SJSA1 (cell line): ENCODE measurements around the gene KNG1. TPM values are rescaled to one million over a fixed set of nuclear protein-coding genes. Genes with fewer than 3 reads are reported as not detected.

Experiments used
- DNase-seq, 2 experiments: peaks; one replicate each; pipeline ENCODE4 v3.0.0-alpha.2; 2015 to 2020; ENCODE audit warnings: low spot score in 2 of 2, low read depth in 1 of 2
- H3K27ac ChIP-seq: fragments of 250-450 bp; sonication (Bioruptor Pico); 2 replicates; pipeline ENCODE4 v1.5.1; 2020; ENCODE audit warnings: mild to moderate bottlenecking, moderate library complexity
- H3K27me3 ChIP-seq: fragments of 250-450 bp; sonication (Bioruptor Pico); replicated peaks from 2 replicates; pipeline ENCODE4 v1.5.1; 2020; ENCODE audit warnings: mild to moderate bottlenecking, moderate library complexity
- H3K36me3 ChIP-seq: fragments of 250-450 bp; sonication (Bioruptor Pico); 2 replicates; pipeline ENCODE4 v1.5.1; 2020; ENCODE audit warnings: mild to moderate bottlenecking
- H3K4me1 ChIP-seq: fragments of 250-450 bp; sonication (Bioruptor Pico); replicated peaks from 2 replicates; pipeline ENCODE4 v1.6.1; 2021; ENCODE audit warnings: mild to moderate bottlenecking
- H3K4me3 ChIP-seq: fragments of 250-450 bp; sonication (Bioruptor Pico); 2 replicates; pipeline ENCODE4 v1.5.1; 2020; ENCODE audit warnings: mild to moderate bottlenecking
- H3K9me3 ChIP-seq: fragments of 250-450 bp; sonication (Bioruptor Pico); replicated peaks from 2 replicates; pipeline ENCODE4 v1.5.1; 2020; ENCODE audit warnings: mild to moderate bottlenecking
- total RNA-seq: library from RNA; depleted of rRNA; stranded (reverse); fragments of >200 nt; shearing (Covaris generic); gene quantifications from 2 replicates; pipeline ENCODE4 v1.2.3, GENCODE V29; 2014

KNG1 gene
- total RNA-seq, 1 experiment from 2014 or later = not detected

DNA sequence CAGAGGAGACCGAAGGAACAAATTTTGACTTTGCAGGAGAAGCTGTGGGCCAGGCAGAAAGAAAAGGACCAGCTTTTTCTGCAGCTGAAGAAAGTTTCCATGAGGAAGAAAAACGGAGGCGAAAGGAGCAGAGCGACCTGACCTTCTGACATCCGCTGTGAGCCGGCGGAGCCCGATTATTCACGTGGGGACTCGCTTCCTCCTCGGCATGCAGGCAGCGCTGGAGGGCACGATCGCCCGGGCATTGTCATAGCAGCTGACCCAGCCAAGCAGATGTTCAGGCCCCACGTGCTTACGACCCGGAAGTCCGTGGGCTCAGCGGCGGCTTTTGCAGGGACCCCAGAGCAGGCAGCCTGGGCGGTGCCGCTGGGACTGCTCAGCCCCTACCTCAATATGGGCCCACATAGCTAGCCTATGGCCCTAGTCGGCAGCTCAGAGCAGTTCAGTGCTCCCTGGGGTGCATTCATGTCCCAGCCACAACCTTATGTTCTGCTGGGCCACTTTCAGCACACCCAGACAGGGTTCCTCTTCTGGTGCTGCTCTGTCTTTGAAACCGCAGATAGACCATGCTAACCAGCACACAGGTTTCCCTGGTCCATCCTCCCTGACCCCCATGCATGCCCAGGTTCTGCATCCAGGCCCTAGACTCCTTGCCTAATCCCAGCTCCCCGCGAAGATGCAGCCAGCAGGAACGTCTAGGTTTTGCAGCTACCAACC is 55.7 kb downstream of the KNG1 start:
- Histone ChIP-seq H3K36me3 (no peaks in the 10 kb centered on the region), H3K4me3 (no peak overlapping the region)
- DNase-seq = no peak

DNA sequence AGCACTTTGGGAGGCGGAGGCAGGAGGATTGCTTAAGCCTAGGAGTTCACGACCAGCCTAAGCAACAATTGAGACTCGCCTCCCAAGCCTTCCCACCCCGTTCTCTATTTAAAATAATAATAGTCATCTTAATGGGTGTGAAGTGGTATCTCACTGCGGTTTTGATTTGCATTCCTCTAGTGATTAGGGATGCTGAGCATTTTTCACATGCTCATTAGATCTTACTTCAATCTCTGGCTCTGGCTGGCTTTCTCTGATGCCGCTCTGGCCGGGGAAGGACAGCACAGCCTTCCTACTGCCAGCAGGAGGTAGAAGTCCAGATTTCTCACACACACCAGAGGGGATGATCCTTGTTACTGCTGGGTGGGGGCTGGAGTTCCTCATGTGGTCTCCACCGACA is 58.8 kb downstream of the KNG1 start:
- no peaks in the 10 kb centered on the region for H3K4me1 ChIP-seq
- H3K27ac ChIP-seq = no peak overlapping the region
- H3K9me3 ChIP-seq = no peaks in the 10 kb centered on the region
- no peak overlapping the region for H3K4me3 ChIP-seq
- H3K27me3 ChIP-seq = no peaks in the 10 kb centered on the region
- H3K36me3 ChIP-seq = no peaks in the 10 kb centered on the region
- no peak for DNase-seq

More for the DNA sequence above, 55.7 kb downstream of the KNG1 start:
- H3K4me1 ChIP-seq = no peaks in the 10 kb centered on the region
- no peaks in the 10 kb centered on the region for H3K9me3 ChIP-seq
- no peaks in the 10 kb centered on the region for H3K27me3 ChIP-seq
- no peak overlapping the region for H3K27ac ChIP-seq

DNA sequence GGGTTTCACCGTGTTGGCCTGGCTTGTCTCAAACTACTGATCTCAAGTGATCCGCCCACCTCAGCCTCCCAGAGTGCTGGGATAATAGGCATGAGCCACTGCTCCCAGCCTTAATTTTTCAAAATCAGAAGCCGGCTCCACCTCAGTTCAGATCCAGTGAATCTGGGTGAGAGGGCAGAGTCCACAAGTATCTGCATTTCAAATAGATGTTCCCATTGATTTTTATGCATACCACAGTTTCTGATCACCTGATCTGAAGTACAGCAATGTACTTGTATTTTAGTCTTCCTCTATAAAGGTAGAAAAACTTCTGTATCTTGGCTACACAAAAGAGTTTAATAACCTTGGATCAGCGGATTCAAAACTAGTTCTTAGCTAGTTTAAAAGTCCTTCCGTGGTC is 62.0 kb downstream of the KNG1 start:
- H3K27me3 ChIP-seq = no peaks in the 10 kb centered on the region
- H3K27ac ChIP-seq = no peak overlapping the region
- H3K9me3 ChIP-seq = no peaks in the 10 kb centered on the region
- H3K4me1 ChIP-seq = no peaks in the 10 kb centered on the region
- H3K4me3 ChIP-seq = no peak overlapping the region
- H3K36me3 ChIP-seq = peaks cover 8% of the 10 kb centered on the region
- DNase-seq = no peak

DNA sequence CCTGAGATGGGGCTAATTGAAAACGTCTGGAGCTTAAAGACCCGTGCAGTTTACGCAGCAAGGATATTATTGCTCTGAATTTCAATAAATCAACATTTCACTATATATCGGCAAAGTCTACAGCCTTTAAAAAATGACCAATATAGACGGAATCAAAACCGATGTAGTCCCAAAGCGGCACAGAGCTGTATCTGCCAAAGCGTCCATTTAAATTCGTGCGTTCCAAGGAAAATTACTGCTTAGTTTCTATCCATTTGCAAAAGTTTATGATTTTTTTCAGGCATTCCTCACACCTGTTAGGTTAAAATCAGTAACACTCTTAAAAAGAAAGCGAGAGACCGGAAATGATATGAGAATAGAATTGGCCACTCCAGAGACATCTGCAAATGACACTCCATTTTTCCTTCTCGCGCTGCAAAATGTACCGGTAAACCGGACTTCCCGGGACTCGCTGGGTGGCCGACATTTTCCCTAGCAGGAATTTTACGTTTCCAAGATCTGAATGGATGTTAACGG is 65.4 kb downstream of the KNG1 start:
- H3K4me3 ChIP-seq = peak overlapping the region; percentile 84
- H3K4me1 ChIP-seq = peaks cover 14% of the 10 kb centered on the region
- DNase-seq = no peak
- H3K27me3 ChIP-seq = no peaks in the 10 kb centered on the region
- peak overlapping the region; percentile 99 for H3K27ac ChIP-seq
- H3K36me3 ChIP-seq = peaks cover 42% of the 10 kb centered on the region
- no peaks in the 10 kb centered on the region for H3K9me3 ChIP-seq

DNA sequence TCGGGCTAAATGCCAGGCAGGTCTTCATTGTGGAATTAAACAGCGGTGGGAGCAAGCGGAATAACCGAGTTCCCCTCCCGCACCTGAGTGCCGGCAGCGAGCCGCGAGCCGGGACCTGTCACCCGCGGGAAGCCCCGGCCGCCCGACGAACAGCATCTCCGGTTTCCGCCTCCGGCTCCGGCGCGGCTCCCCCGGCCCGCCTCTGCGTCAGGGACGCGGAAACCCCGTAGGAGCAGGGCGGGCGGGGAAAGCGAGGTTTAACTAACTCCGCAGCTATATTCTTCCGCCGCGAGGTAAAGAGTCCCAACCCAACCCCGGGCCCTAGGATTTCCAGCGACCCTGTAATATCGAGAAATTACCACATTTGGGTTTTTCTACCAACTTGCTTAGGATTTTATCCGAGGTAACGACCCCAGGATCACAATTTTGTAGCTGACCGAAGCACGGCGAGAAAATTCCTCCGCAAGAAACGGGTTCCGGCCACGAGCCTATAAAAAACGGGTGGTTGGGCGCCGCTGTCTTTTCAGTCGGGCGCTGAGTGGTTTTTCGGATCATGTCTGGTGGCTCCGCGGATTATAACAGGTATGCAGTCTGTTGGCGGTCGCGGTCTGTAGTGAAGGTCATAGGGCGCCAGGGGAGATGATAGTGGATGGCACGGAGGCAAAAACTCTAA is 66.0 kb downstream of the KNG1 start, which contains the start of gene EIF4A2:
EIF4A2 (plus strand) TSS at position 520 of the 673 bp plus-strand sequence; CDS start at position 554, 34 bp downstream.
- H3K4me3 ChIP-seq = peak within 1 kb of the TSS; percentile 84
- peaks cover 18% of the 10 kb centered on the region for H3K4me1 ChIP-seq
- H3K36me3 ChIP-seq = peaks cover 48% of the 10 kb centered on the region
- peak; percentile 85 to 92 for DNase-seq
- H3K27ac ChIP-seq = peak within 1 kb of the TSS; percentile 99
- no peaks in the 10 kb centered on the region for H3K9me3 ChIP-seq
- H3K27me3 ChIP-seq = no peaks in the 10 kb centered on the region

DNA sequence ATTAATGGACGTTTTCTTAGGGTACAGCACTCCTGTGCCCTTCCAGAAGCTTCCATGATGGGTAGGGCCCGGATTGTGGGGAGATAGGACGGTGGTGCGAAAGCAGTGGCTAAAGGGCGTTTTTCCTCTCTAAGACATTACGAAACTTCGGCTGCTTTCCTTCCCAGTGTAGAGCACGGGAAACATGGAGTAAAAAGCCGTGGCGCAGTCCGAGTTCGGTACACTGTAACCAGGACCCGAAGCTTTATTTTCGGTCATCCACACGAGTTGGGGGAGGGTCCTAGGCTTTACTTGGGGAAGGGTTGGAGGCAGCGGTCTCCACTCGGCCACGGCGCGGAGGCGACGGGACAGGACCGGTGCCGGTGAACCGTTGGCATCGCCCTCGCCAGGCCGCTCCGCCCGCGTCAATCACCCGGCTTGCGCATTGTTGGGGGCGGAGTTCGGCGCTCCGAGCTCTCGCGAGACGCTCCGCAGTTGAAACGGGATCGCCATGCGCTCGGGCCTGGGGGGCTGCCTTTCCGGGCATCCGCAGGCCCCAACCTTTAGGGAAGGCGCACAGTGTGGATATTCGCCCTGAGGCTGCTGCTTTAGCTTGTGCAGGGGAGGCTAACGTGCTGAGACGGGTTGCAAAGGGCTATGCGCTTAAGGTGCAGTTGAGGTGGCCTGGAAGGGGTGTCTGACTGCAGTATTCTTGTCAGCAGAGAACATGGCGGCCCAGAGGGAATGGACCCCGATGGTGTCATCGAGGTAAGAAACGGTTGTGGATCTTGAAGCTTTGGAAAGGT is 66.8 kb downstream of the KNG1 start:
- Histone ChIP-seq H3K27me3 (no peaks in the 10 kb centered on the region), H3K36me3 (peaks cover 55% of the 10 kb centered on the region), H3K27ac (peak overlapping the region; percentile 99), H3K4me3 (peak overlapping the region; percentile 84), H3K4me1 (peaks cover 18% of the 10 kb centered on the region), H3K9me3 (no peaks in the 10 kb centered on the region)
- DNase-seq = peak; percentile 71 to 76

DNA sequence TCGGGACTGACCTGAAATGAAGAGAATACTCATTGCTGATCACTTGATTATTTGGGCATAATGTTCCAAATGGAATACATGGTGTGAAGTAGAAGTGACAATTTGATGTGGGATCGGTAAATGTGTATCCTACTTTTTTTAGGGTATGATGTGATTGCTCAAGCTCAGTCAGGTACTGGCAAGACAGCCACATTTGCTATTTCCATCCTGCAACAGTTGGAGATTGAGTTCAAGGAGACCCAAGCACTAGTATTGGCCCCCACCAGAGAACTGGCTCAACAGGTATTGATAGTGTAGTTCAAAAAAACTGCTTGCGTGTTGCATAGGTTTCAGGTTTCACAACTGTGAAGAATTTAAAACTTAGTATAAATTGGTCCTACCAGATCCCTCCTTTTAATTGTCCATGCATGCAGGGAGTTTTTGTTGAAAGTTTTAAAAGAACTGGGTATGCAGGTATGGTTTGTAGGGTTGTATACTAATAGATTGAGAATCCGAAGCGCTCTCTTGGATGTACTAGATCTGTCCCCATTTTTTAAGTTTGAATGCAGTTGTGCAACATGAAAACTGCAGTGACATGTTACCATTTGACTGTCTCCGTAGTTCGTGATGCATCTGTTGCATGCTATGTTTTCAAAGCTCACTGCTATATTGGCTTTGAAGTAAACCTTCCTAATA is 67.8 kb downstream of the KNG1 start:
- Histone ChIP-seq H3K9me3 (no peaks in the 10 kb centered on the region), H3K4me1 (peaks cover 18% of the 10 kb centered on the region), H3K27ac (peak overlapping the region; percentile 99), H3K27me3 (peaks cover 6% of the 10 kb centered on the region; the same call in 1 of the 2 replicates), H3K4me3 (peak overlapping the region; percentile 84), H3K36me3 (peaks cover 65% of the 10 kb centered on the region)
- DNase-seq = peak in 1 of 2 experiments; percentile 6

DNA sequence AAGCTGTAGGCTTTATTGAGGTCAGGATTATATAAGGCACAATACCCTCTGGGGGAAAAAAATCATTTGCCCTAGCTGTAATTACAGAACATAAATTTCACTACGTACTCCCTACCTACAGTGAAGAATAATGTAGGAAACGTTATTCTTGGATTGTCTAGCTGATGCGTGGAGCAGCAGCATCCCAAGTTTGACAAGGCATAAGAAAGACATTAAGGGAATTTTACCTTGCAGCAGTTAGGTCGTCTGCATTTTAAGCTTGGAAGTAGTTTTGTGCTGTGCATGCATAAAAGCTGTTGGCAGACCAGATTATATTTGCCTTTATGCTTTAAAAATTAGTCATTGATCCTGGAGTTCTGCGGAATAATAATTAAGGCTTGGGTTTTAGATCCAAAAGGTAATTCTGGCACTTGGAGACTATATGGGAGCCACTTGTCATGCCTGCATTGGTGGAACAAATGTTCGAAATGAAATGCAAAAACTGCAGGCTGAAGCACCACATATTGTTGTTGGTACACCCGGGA is 68.4 kb downstream of the KNG1 start:
- no peak overlapping the region for H3K27ac ChIP-seq
- H3K9me3 ChIP-seq = no peaks in the 10 kb centered on the region
- peak overlapping the region; percentile 84 for H3K4me3 ChIP-seq
- H3K27me3 ChIP-seq = peaks cover 12% of the 10 kb centered on the region; the same call in 1 of the 2 replicates
- H3K36me3 ChIP-seq = peaks cover 71% of the 10 kb centered on the region
- no peak for DNase-seq
- H3K4me1 ChIP-seq = peaks cover 18% of the 10 kb centered on the region

DNA sequence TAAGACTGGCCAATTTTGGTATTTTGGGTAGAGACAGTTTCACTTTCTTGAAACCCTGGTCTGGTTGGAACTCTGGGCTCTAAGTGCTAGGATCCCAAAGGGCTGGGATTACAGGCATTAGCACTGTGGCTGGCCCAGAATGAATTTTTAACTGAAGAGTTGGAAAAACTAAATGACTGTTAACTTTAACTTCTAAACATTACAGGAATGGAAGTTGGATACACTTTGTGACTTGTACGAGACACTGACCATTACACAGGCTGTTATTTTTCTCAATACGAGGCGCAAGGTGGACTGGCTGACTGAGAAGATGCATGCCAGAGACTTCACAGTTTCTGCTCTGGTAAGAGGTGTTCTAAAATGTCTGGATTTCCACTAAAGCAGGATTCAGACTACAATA is 69.8 kb downstream of the KNG1 start:
- no peaks in the 10 kb centered on the region for H3K9me3 ChIP-seq
- peaks cover 18% of the 10 kb centered on the region for H3K4me1 ChIP-seq
- H3K4me3 ChIP-seq = peak overlapping the region; percentile 3
- H3K27ac ChIP-seq = no peak overlapping the region
- DNase-seq = no peak
- peaks cover 82% of the 10 kb centered on the region for H3K36me3 ChIP-seq
- H3K27me3 ChIP-seq = peaks cover 14% of the 10 kb centered on the region; the same call in 1 of the 2 replicates

DNA sequence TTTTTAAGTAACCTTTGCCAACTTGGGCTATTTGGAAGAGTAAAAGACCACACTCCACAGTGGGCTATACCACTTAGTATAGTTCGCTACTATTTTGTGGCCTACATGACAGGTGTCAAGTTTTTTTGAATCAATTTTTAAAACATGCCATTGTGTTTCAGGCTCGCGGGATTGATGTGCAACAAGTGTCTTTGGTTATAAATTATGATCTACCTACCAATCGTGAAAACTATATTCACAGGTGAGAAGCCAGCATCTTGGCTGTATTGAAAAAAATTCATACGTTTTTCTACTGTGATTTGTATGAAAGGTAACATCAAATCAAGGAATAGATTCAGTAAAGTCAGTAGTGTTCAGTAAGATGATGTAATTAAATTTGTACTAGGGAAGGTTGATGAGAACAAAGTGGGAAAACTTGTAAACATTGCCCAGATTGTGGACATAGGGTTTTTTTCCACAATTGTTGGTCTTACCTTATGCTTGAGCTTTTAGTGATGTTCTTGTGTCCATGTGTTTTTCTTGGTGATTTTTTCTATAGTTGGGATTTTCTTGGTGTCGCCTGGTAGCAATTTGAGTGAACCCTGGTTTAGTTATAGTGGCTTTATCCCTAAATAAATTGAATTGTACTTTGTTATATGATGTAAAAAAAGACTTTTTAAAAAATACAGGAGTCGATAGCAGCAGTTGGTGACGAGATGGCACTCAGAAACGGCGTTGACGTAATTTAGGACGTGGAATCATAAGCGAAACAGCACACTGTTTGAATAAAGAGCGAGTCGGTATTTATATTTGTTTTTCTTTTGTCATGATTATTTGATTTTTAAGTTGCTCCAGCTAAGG is 70.7 kb downstream of the KNG1 start:
- Histone ChIP-seq H3K27ac (no peak overlapping the region), H3K36me3 (peaks cover 92% of the 10 kb centered on the region), H3K27me3 (peaks cover 14% of the 10 kb centered on the region; the same call in 1 of the 2 replicates), H3K4me3 (no peak overlapping the region), H3K9me3 (no peaks in the 10 kb centered on the region), H3K4me1 (peaks cover 18% of the 10 kb centered on the region)
- DNase-seq = peak in 1 of 2 experiments; percentile 13

DNA sequence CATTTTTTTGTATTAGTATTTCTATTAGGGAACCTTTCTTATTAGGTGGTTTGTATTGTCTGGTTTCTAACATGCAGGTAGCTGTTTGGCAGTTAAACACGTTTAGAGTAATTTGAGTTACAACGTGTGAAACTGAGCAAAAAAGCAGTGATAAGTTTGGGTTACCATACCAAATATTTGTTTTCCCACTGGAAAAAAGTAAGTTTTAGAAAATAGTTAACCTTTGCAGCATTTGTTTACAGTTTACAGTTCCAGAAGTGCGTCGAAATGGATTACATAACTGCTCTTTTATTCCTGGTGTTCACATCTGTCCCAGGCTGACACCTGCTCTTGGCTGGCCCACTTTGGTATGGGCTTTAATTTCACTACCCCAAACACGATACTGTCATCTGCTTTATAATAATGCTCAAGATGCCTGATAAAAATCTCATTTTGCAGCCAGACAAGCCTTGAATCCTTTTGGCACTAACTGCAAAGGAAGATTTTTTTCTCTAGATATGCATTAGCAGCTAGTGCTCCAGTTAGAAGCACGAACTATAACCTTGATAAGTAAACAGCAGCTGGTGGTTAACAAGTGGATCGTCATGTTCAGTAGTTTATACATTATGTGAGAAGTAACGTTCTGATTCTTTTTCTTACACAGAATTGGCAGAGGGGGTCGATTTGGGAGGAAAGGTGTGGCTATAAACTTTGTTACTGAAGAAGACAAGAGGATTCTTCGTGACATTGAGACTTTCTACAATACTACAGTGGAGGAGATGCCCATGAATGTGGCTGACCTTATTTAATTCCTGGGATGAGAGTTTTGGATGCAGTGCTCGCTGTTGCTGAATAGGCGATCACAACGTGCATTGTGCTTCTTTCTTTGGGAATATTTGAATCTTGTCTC is 71.6 kb downstream of the KNG1 start:
- no peaks in the 10 kb centered on the region for H3K9me3 ChIP-seq
- H3K27me3 ChIP-seq = peaks cover 14% of the 10 kb centered on the region; the same call in 1 of the 2 replicates
- H3K4me1 ChIP-seq = peaks cover 18% of the 10 kb centered on the region
- no peak overlapping the region for H3K4me3 ChIP-seq
- H3K36me3 ChIP-seq = peaks cover 94% of the 10 kb centered on the region
- peak in 1 of 2 experiments; percentile 20 for DNase-seq
- H3K27ac ChIP-seq = no peak overlapping the region
